ENCODE measurements around the gene DCTN2.

DNA sequence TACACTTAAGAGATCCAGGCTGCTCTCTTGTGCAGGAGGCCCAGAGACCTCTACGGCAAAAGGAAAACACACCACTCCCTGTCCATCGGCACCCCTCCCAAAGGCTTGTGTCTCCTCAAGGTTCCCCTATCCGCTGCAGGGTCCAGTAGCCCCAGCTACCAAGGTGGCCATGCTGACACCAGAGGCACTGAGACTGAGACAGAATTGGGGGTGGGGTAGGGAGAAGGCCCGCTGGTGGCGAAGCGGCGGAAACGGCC, 27.3 kb downstream of the DCTN2 start:
- TF ChIP-seq, protein P1, sequence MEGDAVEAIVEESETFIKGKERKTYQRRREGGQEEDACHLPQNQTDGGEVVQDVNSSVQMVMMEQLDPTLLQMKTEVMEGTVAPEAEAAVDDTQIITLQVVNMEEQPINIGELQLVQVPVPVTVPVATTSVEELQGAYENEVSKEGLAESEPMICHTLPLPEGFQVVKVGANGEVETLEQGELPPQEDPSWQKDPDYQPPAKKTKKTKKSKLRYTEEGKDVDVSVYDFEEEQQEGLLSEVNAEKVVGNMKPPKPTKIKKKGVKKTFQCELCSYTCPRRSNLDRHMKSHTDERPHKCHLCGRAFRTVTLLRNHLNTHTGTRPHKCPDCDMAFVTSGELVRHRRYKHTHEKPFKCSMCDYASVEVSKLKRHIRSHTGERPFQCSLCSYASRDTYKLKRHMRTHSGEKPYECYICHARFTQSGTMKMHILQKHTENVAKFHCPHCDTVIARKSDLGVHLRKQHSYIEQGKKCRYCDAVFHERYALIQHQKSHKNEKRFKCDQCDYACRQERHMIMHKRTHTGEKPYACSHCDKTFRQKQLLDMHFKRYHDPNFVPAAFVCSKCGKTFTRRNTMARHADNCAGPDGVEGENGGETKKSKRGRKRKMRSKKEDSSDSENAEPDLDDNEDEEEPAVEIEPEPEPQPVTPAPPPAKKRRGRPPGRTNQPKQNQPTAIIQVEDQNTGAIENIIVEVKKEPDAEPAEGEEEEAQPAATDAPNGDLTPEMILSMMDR (IDR thresholded peaks at IDR 0.05; ENCODE audit: low read depth, low read length, missing input control) = no peak
- TF ChIP-seq, protein P2, sequence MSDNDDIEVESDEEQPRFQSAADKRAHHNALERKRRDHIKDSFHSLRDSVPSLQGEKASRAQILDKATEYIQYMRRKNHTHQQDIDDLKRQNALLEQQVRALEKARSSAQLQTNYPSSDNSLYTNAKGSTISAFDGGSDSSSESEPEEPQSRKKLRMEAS (IDR thresholded peaks at IDR 0.05) = no peak
- TF ChIP-seq SP1 (IDR thresholded peaks at IDR 0.05) (no peak), EGR1 (IDR thresholded peaks at IDR 0.05; ENCODE audit: low read depth in 2 of 2) (no peak)
